Endodermal cell (in vitro differentiated cells): ENCODE data around the gene NFAM1. TPM values are rescaled to one million over a fixed set of nuclear protein-coding genes. Genes with fewer than 3 reads are reported as not detected.
A peak's percentile ranks its signal among the peaks of the same experiment; 100 is the strongest.

Experiments used
- DNase-seq: peaks from one replicate; pipeline ENCODE4 v3.0.0-alpha.2; 2017
- H3K27ac ChIP-seq: 2 replicates; pipeline ENCODE4 v1.5.1; 2013; ENCODE audit warnings: mild to moderate bottlenecking, low read depth, low read length, moderate library complexity
- H3K27me3 ChIP-seq: 2 replicates; pipeline ENCODE4 v1.6.1; 2013; ENCODE audit warnings: mild to moderate bottlenecking, low read length, moderate library complexity; ENCODE audit not compliant: insufficient read depth, control insufficient read depth, poor library complexity, severe bottlenecking
- H3K36me3 ChIP-seq: 2 replicates; pipeline ENCODE4 v1.7.0; 2013; ENCODE audit warnings: mild to moderate bottlenecking, low read length, moderate library complexity; ENCODE audit not compliant: control insufficient read depth, insufficient read depth
- H3K4me1 ChIP-seq: one replicate; pipeline ENCODE4 v1.7.0; 2013; ENCODE audit warnings: low read length; ENCODE audit not compliant: control insufficient read depth, insufficient read depth
- H3K4me3 ChIP-seq: 2 replicates; pipeline ENCODE4 v1.5.1; 2013; ENCODE audit warnings: mild to moderate bottlenecking, low read length, moderate library complexity
- H3K9ac ChIP-seq: 2 replicates; pipeline ENCODE4 v1.6.1; 2013; ENCODE audit warnings: mild to moderate bottlenecking, low read length, moderate library complexity; ENCODE audit not compliant: poor library complexity, severe bottlenecking; ENCODE audit errors: extremely low read depth
- H3K9me3 ChIP-seq: 2 replicates; pipeline ENCODE4 v1.6.1; 2013; ENCODE audit warnings: mild to moderate bottlenecking, low read length, moderate library complexity; ENCODE audit not compliant: control insufficient read depth
- H3K27ac Mint-ChIP-seq: 2 replicates; pipeline ENCODE4 v1.8.0; 2020; ENCODE audit warnings: mixed read lengths
- H3K27me3 Mint-ChIP-seq: 2 replicates; pipeline ENCODE4 v1.8.0; 2021; ENCODE audit warnings: mild to moderate bottlenecking, mixed read lengths; ENCODE audit not compliant: insufficient read depth
- H3K36me3 Mint-ChIP-seq: 2 replicates; pipeline ENCODE4 v1.8.0; 2020; ENCODE audit warnings: low read depth, mixed read lengths
- H3K4me1 Mint-ChIP-seq: 2 replicates; pipeline ENCODE4 v1.8.0; 2020; ENCODE audit warnings: mixed read lengths
- H3K4me3 Mint-ChIP-seq: 2 replicates; pipeline ENCODE4 v1.8.0; 2020; ENCODE audit warnings: mild to moderate bottlenecking, moderate library complexity, mixed read lengths
- H3K9me3 Mint-ChIP-seq: 2 replicates; pipeline ENCODE4 v1.8.0; 2020; ENCODE audit warnings: mild to moderate bottlenecking, mixed read lengths
- WGBS, 2 experiments: methylation state at CpG; one replicate each; pipeline versions ENCODE4 v1.1.5 to v1.1.7; 2013; ENCODE audit warnings: missing lambda C conversion rate in 2 of 2, mixed read lengths in 1 of 2; ENCODE audit not compliant: insufficient coverage in 1 of 2, insufficient read length in 1 of 2; 5-methylcytosine and 5-hydroxymethylcytosine counted together
- total RNA-seq, 2 donors: library from RNA; stranded (reverse); fragmentation: NEBNext Ultra II Directional in 1 of 2; extraction: Animal tissue kit (Norgen Biotek cat#: 25700) in 1 of 2; gene quantifications; 2 replicates in 1 of 2; 3 replicates in 1 of 2; pipeline ENCODE4 v1.2.1, GENCODE V29; 2021
- TF ChIP-seq, protein P1 (sequence below): fragments of 200-600 bp; sonication (generic); conservative IDR thresholded peaks from 2 replicates; pipeline ENCODE4 v1.5.0; 2021; ENCODE audit warnings: antibody characterized with exemption, mild to moderate bottlenecking

The NFAM1 gene
- total RNA-seq, 2 donors from 2014 or later = 0.92 to 1.1 TPM

GRCh38 chr22:42353883-42354727 is 78.1 kb downstream of the NFAM1 start:
- Histone ChIP-seq H3K27ac (no peak overlapping the region), H3K36me3 (no peaks in the 10 kb centered on the region), H3K27me3 (no peaks in the 10 kb centered on the region), H3K9ac (no peak overlapping the region), H3K9me3 (no peaks in the 10 kb centered on the region), H3K4me3 (no peak overlapping the region), H3K4me1 (no peaks in the 10 kb centered on the region)
- TF ChIP-seq, protein P1, sequence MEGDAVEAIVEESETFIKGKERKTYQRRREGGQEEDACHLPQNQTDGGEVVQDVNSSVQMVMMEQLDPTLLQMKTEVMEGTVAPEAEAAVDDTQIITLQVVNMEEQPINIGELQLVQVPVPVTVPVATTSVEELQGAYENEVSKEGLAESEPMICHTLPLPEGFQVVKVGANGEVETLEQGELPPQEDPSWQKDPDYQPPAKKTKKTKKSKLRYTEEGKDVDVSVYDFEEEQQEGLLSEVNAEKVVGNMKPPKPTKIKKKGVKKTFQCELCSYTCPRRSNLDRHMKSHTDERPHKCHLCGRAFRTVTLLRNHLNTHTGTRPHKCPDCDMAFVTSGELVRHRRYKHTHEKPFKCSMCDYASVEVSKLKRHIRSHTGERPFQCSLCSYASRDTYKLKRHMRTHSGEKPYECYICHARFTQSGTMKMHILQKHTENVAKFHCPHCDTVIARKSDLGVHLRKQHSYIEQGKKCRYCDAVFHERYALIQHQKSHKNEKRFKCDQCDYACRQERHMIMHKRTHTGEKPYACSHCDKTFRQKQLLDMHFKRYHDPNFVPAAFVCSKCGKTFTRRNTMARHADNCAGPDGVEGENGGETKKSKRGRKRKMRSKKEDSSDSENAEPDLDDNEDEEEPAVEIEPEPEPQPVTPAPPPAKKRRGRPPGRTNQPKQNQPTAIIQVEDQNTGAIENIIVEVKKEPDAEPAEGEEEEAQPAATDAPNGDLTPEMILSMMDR = peak; percentile 56
- peak overlapping the region; percentile 18 for H3K27ac Mint-ChIP-seq
- H3K4me1 Mint-ChIP-seq = peaks cover 10% of the 10 kb centered on the region
- peaks cover 3% of the 10 kb centered on the region for H3K27me3 Mint-ChIP-seq
- peak; percentile 90 for DNase-seq
- peaks cover 1% of the 10 kb centered on the region for H3K9me3 Mint-ChIP-seq
- 43 to 52% methylated on average over 8 to 10 of the region's 10 CpGs for WGBS, 2 experiments
- H3K36me3 Mint-ChIP-seq = no peaks in the 10 kb centered on the region
- H3K4me3 Mint-ChIP-seq = no peak overlapping the region

DNA sequence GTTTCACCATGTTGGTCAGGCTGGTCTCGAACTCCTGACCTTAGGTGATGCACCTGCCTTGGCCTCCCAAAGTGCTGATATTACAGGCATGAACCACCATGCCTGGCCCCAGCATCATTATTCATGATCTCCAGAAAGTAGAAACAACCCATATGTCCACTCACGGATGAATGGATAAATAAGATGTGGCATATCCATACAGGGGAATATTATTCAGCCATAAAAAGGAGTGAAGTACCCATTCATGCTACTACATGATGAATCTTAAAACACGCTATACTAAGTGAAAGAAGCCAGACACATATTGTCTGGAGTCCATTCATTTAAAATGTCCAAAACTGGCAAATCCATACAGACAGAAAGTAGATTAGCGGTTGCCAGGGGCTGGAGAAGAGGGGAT is 81.8 kb downstream of the NFAM1 start:
- Mint-ChIP-seq H3K36me3 (no peaks in the 10 kb centered on the region), H3K4me3 (no peak overlapping the region), H3K4me1 (peaks cover 10% of the 10 kb centered on the region), H3K27ac (no peak overlapping the region), H3K27me3 (peaks cover 3% of the 10 kb centered on the region), H3K9me3 (peaks cover 1% of the 10 kb centered on the region)
- DNase-seq = no peak
- H3K4me3 ChIP-seq = no peak overlapping the region
- no peaks in the 10 kb centered on the region for H3K4me1 ChIP-seq
- TF ChIP-seq, protein P1 = no peak
- no peak overlapping the region for H3K27ac ChIP-seq
- H3K27me3 ChIP-seq = no peaks in the 10 kb centered on the region
- H3K36me3 ChIP-seq = no peaks in the 10 kb centered on the region
- no peaks in the 10 kb centered on the region for H3K9me3 ChIP-seq
- H3K9ac ChIP-seq = no peak overlapping the region
- 98 to 100% methylated on average over 2 to 4 of the region's 4 CpGs for WGBS, 2 experiments

DNA sequence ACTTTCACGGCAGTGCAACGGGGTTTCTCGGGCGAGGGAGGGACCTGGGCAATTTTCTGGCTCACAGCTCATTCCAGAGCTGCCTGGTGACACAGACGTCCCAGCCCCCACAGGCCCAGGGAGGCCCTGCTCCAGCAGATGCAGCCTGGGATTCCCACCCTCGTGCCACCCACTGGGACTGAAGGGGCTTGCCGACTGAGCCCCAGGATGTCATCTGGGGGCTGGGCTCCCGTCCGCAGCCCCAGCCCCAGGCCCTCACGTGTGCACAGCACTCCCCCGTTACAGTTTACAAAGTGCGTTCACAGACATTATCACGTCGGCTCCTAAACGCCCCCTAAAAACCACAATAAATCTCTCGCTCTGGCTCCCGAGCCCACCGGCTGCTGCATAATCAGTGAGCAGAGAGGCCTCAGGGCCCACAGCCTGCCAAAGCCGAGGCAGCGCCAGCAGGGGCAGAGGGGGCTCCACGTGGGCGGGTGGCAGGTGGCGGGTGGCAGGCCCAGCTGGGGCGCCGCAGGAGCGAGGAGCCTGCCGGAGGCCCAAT is 84.8 kb downstream of the NFAM1 start:
- no peaks in the 10 kb centered on the region for H3K27me3 ChIP-seq
- no peak overlapping the region for H3K4me3 Mint-ChIP-seq
- no peak overlapping the region for H3K27ac Mint-ChIP-seq
- WGBS, 2 experiments = 65 to 76% methylated on average over 21 to 27 of the region's 27 CpGs
- no peaks in the 10 kb centered on the region for H3K36me3 Mint-ChIP-seq
- no peak overlapping the region for H3K4me3 ChIP-seq
- DNase-seq = no peak
- no peaks in the 10 kb centered on the region for H3K9me3 ChIP-seq
- no peaks in the 10 kb centered on the region for H3K36me3 ChIP-seq
- TF ChIP-seq, protein P1 = no peak
- H3K9ac ChIP-seq = no peak overlapping the region
- peak overlapping the region; percentile 84 for H3K27ac ChIP-seq
- H3K4me1 ChIP-seq = no peaks in the 10 kb centered on the region
- peaks cover 3% of the 10 kb centered on the region for H3K27me3 Mint-ChIP-seq
- H3K4me1 Mint-ChIP-seq = peaks cover 2% of the 10 kb centered on the region
- peaks cover 1% of the 10 kb centered on the region for H3K9me3 Mint-ChIP-seq
